AG10803 (cell line): Measurements from ENCODE around the gene CAPN12.

Experiments
- DNase-seq: peaks from one replicate; pipeline ENCODE4 v3.0.0; 2010; ENCODE audit warnings: low read depth
- H3K4me3 ChIP-seq: 2 replicates; pipeline ENCODE4 v1.5.1; 2011; ENCODE audit warnings: mild to moderate bottlenecking, low read length, control low read depth
- TF ChIP-seq, protein P1 (sequence below): conservative IDR thresholded peaks from 2 replicates; pipeline ENCODE4 v1.5.1; 2011; ENCODE audit warnings: mild to moderate bottlenecking, low read length, control low read depth, inconsistent platforms

The CAPN12 gene

GRCh38 chr19:38690146-38690545 lies 54.1 kb downstream of the CAPN12 start:
- H3K4me3 ChIP-seq, result no peak overlapping the region
- TF ChIP-seq, protein P1, sequence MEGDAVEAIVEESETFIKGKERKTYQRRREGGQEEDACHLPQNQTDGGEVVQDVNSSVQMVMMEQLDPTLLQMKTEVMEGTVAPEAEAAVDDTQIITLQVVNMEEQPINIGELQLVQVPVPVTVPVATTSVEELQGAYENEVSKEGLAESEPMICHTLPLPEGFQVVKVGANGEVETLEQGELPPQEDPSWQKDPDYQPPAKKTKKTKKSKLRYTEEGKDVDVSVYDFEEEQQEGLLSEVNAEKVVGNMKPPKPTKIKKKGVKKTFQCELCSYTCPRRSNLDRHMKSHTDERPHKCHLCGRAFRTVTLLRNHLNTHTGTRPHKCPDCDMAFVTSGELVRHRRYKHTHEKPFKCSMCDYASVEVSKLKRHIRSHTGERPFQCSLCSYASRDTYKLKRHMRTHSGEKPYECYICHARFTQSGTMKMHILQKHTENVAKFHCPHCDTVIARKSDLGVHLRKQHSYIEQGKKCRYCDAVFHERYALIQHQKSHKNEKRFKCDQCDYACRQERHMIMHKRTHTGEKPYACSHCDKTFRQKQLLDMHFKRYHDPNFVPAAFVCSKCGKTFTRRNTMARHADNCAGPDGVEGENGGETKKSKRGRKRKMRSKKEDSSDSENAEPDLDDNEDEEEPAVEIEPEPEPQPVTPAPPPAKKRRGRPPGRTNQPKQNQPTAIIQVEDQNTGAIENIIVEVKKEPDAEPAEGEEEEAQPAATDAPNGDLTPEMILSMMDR, result no peak
- no peak for DNase-seq

GRCh38 chr19:38687837-38688378 lies 56.4 kb downstream of the CAPN12 start:
- H3K4me3 ChIP-seq, result no peak overlapping the region
- DNase-seq, result no peak
- TF ChIP-seq, protein P1, result no peak

DNA sequence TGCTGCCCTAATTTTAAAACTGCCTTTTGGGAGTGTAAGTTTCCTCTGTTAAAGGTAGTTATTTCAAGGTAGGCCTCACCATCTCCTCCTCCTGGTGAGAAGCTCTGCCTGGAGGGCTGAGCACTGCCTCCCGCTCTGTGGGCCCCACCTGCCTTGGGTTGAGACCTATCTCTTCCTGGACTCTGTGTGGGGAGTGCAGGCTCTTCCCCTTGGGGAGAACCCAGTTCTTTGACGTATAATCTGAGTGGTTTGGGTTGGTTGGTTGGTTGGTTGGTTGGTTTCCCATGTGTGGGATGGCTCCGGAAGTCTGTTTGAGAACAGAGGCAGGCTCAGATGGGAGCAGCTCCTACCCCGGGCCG lies 57.8 kb downstream of the CAPN12 start:
- TF ChIP-seq, protein P1, result no peak
- H3K4me3 ChIP-seq, result no peak overlapping the region
- DNase-seq, result no peak

DNA sequence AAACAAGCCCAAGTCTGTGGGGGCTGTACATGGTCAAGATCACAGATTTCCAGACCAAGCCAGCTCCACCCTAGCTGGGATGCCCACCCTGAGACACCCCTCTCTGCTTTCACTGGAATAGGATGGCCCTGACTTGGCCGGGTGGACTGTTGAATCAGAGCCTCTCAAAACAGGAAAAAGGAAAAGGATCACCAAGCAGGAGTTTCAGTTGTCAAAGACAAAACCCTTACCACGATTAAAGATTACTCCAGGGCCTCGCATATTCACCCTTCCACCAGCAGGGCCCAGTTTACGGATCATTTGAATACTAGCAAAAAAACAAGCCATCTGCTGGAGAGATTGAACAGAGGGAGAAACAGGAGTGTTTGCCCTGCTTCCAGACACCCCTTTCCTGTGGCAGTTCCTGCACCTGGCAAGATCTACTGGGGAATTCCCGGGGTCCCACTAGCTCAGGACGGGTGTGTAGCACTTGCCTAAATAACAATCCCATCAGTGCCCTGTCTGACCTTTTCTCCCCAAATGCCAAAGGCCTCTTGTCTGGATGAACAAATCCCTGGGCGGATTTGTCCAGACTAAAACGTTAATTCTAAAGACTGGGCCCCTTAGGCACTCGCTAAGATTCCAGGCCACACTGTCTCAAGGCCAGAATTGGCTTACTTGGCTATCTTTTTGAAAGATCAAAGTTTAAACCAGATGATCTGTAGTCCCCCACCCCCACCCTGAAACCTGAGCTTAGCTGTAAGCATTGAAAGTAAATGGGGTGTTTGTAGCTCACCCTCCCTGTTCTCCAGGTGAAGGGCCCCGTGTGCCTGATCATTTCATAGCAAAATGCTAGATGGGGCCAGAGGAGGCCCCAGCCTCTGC lies 58.4 kb downstream of the CAPN12 start:
- peak; percentile 53 for DNase-seq
- TF ChIP-seq, protein P1, result peak; percentile 58
- no peak overlapping the region for H3K4me3 ChIP-seq

DNA sequence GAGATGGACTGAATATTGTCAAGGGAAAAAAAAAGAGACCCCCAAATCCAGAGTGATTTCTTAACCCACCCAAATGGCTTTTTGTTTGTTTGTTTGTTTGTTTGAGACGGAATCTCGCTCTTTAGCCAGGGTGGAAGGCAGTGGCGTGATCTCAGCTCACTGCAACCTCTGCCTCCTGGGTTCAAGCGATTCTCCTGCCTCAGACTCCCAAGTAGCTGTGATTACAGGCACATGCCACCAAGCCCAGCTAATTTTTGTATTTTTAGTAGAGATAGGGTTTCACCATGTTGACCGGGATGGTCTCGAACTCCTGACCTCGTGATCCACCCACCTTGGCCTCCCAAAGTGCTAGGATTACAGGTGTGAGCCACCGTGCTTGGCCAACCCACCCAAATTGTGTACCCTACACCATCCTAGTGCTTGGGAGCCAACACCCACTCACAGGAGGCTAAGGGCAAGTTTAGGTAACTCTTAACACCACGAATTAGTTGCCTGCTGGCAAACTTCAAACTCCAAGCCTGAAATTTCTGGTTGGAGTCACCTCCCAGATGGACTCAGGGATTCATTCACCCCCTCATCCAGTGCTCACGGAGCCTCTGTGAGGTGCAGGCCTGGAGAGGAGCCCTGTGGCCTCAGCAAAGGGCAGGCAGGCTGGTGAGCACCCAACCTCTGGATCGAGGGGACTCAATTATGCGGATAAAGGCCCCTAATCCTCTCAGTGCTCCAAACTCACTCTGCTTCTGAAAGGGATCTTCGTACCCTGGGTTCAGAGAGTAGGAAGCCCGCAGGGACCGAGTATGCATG lies 59.2 kb downstream of the CAPN12 start:
- TF ChIP-seq, protein P1, result no peak
- DNase-seq, result no peak
- H3K4me3 ChIP-seq, result peak overlapping the region; percentile 18; the same call in 1 of the 2 replicates

DNA sequence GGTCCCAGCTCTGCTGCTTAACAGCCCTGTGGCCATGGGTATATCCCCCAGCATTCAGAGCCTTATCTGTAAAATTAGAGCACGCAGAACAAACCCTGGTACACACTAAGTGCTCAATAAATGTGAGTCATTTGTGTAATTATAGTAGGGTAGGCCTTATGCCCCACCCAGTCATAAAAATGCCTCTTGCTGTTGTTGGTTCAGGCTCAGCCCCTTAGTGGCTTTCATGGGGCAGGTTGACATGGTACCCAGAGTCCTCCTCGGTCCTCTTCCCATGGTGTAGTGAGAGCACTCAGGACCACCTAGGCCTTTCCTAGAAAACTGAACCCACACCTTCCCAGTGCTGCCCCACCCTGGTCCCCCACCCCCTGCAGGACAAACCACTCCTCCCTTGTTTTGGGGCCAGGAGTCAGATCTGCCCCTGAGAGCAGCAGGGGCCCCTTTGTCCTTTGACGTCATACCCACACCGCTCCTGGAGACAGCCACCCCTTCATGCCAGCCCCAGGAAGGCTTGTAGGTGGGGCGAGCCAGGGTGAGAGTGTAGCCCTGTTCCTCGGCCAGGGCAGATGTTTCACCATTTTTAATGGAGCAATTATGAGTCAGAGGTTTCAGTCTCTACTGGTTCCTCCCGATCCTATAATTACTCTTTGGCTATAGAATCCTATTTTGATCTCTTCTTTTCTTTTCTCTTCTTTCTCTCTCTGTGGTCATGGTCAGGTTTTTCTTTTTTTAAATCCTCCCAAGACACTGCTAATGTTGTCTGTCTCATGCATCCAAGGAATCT lies 60.0 kb downstream of the CAPN12 start:
- TF ChIP-seq, protein P1, result 0 out of 2 replicates have a peak, but pooled peaks have one; percentile 1
- DNase-seq, result peak; percentile 93
- peak overlapping the region; percentile 18; the same call in 1 of the 2 replicates for H3K4me3 ChIP-seq
